Mammary epithelial cell (primary cell): ENCODE data around the gene FGD6.

Experiments used
- CTCF ChIP-seq, 2 donors: IDR thresholded peaks in 1 of 2; conservative IDR thresholded peaks in 1 of 2; 2 replicates each; pipeline ENCODE4 v1.5.1; 2011 to 2012; ENCODE audit warnings: inconsistent platforms in 2 of 2, low read length in 2 of 2, mild to moderate bottlenecking in 2 of 2, control low read depth in 1 of 2, low read depth in 1 of 2; ENCODE audit not compliant: insufficient read depth in 1 of 2; ENCODE audit errors: extremely low read depth in 1 of 2
- EZH2 ChIP-seq: IDR thresholded peaks from 2 replicates; pipeline ENCODE4 v1.6.1; 2012; ENCODE audit warnings: low read length, inconsistent platforms, borderline replicate concordance

GRCh38 chr12:95261109-95261508 lies 43.8 kb upstream of the FGD6 start:
- TF ChIP-seq CTCF (conservative IDR thresholded peaks at IDR 0.05 in 1 of 2, IDR thresholded peaks at IDR 0.05 in 1 of 2; ENCODE audit: extremely low read depth in 1 of 2, insufficient read depth in 1 of 2, low read depth in 1 of 2, low read length in 2 of 2) (no peak), EZH2 (no peak)
